Activated CD8-positive, alpha-beta memory T cell treated with anti-CD3 and anti-CD28 coated beads, Interleukin-2, amount 50 U/mL, for 1 hour (primary cell): Measurements from ENCODE around the gene LDLRAD4.

Experiments used
- DNase-seq: peaks from one replicate; pipeline ENCODE4 v3.0.0-alpha.2; 2020; ENCODE audit errors: extremely low read depth

The LDLRAD4 gene

GRCh38 chr18:13309031-13309747 lies 90.6 kb downstream of the LDLRAD4 start:
- no peak for DNase-seq

DNA sequence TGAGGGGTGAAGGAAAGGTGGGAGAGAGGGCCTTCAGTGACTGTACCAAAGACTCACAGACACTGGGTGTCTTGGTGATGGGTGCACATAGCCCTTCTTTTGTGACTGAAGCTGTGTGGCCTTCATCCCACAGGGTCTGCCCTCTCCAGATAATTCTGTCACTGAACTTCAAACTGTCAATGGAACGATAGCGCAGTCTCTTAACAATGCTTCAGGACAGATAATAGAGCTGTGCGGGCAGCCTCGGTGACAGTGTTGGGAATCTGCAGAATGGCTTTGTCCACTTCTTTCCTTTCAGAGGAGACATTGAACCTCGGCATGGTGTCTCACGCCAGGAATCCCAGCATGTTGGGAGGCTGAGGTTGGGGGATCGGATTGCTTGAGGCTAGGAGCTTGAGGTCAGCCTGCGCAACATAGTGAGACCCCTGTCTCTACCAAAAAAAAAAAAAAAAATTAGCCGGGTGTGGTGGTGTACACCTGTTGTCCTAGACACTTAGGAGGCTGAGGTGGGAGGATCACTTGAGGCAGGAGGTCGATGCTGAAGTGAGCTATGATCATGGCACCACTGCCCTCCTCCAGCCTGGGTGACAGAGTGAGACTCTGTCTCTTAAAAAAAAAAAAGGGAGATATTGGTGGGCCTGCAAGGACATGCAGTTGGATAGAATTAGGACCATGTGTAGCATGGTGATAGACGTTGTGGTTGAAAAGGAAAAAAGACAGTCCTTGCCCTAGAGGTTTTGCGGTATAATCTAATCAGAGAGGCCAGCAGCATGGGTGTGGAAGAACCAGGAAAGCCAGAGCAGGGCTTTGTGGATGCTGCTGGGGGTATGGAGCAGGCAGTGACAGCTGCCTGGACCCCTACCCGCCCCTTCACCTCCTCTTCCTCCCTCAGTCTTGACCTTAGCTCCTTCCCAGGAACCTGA lies 91.4 kb downstream of the LDLRAD4 start:
- no peak for DNase-seq

DNA sequence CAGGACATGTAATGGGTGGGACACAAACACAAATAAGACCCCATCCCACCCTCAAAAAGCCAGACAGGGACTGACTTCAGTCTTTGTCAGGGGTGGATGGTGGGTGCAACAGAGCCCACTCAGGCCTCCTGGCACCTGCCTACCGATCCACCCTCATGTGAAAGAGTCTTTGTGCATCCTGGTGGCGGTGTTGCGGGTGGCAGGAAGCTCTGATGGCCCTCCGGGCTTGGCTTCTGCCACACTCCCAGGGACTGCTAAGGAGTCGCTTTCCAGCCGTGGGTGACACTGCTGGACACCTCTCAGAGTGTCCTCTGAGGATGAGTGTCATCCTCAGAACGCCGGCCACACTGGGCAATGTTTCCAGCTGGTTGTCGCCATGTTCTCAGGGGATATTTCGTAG lies 92.6 kb downstream of the LDLRAD4 start:
- no peak for DNase-seq

DNA sequence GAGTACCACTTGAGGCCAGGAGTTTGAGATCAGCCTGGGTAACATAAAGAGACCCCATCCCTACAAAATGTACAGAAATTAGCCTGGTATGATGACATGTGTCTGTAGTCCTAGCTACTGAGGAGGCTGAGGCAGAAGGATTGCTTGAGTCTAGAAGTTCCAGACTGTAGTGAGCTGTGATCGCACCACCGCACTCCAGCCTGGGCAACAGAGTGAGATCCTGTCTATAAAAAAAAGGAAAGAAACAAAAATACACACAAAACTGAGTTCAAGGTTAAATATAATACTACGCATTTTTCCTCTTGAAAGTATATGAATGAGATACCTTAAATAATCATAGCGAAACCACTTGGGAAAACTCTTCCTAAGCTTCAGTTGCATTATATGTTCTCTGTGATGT lies 94.0 kb downstream of the LDLRAD4 start:
- no peak for DNase-seq

DNA sequence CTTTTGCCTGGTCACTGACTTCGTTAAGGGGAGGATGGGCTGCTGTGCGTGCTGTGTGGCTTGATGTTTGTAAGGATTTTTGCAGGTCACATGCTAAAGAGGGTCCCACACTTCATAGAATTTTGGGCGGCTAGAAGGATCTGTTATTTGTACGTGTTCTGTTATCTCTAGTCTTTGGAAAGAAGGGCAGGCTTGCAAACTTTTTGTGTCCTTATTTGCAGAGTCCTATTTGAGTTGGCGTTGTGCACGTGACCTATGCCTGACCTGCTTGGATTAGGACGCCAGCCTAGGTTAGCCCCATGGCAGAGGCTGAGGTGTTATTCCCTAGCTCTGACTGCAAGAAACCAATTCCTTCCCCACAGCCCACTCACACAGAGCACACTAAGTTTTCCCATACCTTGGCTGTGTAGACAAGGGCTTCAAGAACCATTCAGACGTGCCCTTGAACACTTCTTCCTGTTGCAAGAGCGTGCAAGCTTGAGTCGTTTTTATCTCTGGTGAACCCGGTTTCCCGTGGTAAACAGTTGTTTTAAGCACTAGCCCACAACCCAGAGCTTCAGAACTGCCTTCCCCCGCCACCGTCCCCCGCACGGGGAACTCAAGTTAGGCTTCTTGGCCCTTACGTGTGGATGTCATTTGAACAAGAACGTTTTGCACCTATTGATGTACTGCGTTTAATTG lies 94.6 kb downstream of the LDLRAD4 start:
- peak; percentile 20 for DNase-seq

DNA sequence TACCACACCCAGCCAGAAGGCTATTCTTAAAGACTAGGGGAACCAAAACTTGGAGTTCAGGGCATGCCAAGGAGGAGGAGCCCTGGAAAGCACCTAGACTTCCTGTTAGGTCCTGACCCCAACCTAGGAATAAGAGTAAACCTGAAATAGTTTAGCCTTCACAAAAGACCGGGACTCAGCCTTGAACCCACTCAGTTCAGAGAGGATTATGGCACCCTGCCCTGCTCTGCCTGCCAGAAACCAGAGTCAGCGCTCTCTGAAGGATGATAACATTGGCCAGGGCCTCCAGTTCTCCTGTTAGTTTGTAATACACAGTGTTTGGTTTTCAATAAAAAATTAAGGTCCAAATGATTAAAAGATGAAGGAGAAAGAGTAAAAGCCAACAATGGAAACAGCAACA lies 96.4 kb downstream of the LDLRAD4 start:
- no peak for DNase-seq

DNA sequence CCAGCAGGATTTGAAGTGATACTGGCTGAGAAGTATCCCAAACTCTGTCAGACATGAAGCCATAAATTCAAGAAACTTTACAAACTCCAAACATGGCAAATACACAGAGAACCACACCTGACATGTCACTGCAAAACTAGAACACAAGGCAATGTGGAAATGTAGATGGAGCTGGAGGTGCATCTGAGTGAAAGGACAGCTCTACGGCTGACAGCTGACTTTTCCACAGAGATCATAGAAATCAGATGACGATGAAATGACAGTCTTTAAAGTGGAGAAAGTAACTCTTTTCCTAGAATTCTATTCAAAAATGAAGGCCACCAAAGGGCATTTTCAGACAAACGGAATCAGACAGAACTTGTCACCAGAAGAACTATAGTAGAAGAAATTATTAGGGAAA lies 97.5 kb downstream of the LDLRAD4 start:
- DNase-seq = no peak

- DNase-seq = no peak
Observed at GRCh38 chr18:13317801-13318200, 99.2 kb downstream of the LDLRAD4 start.

- DNase-seq = no peak
Observed at GRCh38 chr18:13318731-13319501, 100.4 kb downstream of the LDLRAD4 start.

DNA sequence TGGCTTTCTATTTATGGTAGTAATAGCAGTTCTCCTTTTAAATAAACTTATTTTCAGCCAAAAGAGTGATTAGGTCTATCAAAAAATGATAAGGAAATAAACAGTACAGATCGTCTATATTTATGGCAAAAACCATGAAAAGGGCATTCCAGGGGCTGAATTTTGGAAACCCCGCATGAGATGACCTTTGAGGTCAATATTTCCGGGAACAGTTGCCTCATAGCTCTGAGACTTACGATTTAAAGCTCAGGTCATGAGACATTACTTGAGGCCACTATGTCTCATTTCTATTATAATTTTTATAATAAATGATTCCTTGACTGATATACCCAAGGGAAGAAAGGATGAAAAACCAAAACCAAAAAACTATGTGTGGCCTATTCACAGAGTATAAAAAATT lies 101.1 kb downstream of the LDLRAD4 start:
- DNase-seq = no peak

GRCh38 chr18:13320096-13320495 lies 101.5 kb downstream of the LDLRAD4 start:
- no peak for DNase-seq

DNA sequence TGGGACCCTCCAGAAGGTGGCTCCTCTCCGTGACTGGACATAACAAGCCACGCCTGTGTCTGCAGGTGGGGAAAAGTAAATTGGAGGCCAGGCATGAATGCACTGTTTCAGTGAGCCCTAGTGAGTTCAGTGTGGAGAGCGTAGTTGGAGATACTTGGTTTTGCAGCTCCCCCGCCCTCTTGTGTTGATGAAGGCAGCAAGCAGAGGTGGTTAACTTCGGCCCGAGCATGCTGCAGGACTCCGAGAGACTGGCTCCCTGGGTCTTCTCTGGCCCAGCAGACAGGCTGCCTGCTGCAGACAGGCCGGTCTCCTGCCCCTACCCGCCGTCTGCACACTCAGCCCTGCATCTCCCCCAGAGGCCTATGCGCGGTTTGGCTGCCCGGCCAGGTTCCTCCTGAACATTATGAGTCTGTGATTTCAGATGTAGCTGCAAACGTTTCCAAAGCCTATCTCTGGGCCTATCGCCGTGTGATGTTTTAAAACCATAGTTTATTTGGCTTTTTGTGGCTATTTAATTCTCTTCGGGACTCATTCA lies 102.4 kb downstream of the LDLRAD4 start:
- no peak for DNase-seq

- DNase-seq = no peak
Observed at GRCh38 chr18:13321923-13322322, 103.4 kb downstream of the LDLRAD4 start.

DNA sequence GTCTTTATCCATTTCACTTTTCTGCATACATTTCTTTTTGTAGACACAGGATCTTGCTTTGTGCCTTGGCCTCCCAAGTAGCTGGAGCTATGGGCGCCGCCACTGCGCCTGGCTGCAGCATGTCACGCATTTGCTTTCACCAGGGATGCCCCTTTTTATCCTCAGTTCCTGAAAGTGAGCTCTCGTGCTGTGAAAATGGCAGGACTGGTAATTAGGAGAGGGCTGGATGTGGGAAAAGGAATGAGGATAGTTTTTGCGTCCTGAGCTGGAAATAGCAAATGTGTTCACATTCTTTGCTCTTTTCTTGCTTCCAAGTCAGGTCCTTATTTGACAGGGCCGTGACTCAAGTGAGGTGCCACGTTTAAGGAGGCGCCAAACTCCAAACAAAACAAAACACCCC lies 104.6 kb downstream of the LDLRAD4 start:
- no peak for DNase-seq

DNA sequence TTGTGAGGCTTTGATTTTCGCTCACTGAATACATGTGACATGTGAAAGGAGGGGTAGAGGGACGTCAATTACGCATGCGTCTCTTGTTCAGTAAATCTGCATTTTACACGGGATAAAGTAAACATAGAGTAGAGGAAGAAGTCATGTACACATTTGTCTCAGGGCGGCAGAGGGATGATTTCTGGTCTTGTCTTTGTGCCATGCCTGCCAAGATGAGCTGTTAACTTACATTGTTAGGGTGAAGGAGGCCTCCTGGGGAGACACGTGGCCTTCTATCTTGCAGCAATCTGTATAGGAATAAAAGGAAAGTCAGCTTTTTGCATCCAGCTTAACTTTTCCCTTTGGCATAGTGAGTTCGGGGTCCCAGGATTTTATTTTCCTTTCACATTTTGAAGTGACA lies 106.3 kb downstream of the LDLRAD4 start:
- DNase-seq = no peak

DNA sequence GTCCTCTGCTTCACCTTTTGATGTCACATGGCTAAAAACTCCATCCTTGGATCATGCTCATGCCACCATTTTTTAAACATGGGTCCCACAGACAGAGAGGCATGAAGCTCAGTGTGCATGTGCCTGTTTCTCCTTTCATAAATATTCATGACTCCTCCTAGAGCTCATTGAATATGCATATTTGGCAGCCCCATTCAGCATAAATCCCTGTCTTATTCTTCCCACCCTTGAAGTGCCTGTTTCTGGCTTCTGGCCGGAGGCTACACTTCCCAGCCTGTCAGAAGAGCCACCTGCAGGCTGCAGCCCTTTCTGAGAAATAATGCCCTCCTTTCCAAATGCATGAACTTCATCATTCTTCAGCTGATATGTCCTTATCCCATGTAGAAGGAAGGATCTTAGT lies 109.7 kb downstream of the LDLRAD4 start:
- DNase-seq = no peak

DNA sequence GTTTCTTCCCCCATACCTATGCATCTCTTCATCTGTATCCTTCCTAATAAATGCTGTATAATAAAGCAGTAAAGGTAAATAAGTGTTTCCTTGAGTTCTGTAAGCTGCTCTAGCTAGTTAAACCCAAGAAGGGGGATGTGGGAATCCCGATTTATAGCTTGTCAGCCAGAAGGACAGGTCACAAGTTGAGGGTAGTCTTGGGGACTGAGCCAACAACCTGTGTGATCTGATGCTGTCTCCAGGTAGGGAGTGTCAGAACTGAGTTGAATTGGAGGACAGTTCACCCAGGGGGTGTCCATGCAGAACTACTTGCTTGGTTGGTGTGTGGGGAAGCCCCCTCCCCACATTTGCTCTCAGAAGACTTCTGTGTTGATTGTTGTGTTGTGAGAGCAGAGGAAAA lies 112.4 kb downstream of the LDLRAD4 start:
- no peak for DNase-seq

DNA sequence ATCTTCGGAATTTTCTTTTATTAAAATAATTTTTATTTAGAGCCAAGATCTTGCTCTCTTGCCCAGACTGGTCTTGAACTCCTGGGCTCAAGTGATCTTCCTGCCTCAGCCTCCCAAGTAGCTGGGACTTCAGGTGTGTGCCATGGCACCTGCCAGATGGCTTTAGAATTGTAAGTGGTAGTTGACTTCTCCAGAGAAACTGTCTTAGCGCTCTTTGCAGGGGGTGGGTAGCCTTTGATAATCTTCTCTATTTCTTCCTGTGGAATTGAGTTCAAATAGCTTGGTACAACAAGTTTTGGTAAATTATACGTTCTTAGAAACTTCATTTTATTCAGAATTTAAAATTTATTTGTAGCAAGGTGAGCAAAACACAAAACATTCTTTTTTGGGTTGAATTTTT lies 113.3 kb downstream of the LDLRAD4 start:
- no peak for DNase-seq

DNA sequence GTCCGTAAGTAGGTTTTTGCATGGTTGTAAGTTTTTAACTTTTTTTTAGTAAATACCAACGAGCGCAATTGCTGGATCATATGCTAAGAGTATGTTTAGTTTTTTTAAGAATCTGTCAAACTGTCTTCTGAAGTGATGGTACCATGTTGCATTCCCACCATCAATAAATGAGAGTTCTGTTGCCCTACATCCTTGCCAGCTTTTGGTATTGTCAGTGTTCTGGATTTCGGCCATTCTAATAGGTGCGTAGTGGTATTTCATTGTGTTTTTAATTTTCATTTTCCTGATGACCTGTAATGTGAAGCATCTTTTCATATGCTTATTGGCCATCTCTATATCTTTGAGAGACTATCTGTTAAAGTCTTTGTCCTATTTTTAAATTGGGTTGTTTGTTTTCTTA lies 114.3 kb downstream of the LDLRAD4 start:
- no peak for DNase-seq

DNA sequence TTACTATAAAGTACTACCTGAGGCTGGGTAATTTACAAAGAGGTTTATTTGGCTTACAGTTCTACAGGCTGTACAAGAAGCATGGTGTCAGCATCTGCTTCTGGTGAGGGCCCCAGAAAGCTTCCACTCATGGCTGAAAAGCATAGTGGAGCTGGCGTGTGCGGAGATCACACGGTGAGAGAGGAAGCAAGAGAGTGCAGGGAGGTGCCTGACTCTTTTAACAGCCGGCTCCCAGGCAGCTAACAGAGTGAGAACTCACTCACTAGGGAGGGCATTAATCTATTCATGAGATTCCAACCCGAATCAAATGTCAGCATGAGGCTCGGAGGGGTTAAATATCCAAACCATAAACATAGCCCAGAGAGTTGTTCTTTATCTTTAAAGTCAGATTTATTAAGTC lies 117.3 kb downstream of the LDLRAD4 start:
- no peak for DNase-seq

GRCh38 chr18:13336841-13337240 lies 118.3 kb downstream of the LDLRAD4 start:
- no peak for DNase-seq

DNA sequence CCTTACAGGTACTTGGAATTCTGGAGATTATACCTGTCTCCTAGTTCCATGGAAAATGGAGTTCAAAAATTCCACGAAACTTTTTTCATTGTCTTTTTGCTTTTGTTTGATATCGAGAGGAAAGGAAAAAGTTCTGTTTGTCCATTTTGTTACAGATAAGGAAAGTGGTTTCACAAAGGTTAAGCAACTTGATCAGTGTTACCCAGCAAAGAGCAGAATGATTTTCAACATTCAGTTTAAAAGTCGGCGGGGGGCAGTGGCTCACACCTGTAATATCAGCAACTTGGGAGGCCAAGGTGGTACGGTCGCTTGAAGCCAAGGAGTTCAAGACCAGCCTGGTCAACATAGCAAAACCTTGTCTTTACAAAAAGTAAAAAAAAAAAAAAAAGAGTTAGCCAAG lies 118.8 kb downstream of the LDLRAD4 start:
- DNase-seq = no peak
